H1 (cell line): ENCODE measurements around the gene MID1. TPM values are rescaled to one million over a fixed set of nuclear protein-coding genes. Genes with fewer than 3 reads are reported as not detected.

Source experiments
- CTCF ChIA-PET: fragments of 300-600 bp; sonication (Branson Sonifier 250); formaldehyde crosslinking; loops from one replicate; lab custom pipeline; 2021; ENCODE audit not compliant: partially characterized antibody; lab: Charles Lee
- POLR2A ChIA-PET: fragments of 300-600 bp; sonication (Branson Sonifier 250); formaldehyde crosslinking; loops from one replicate; lab custom pipeline; 2021; ENCODE audit warnings: inconsistent platforms; ENCODE audit not compliant: partially characterized antibody; lab: Charles Lee
- DNase-seq, 2 experiments: peaks; one replicate each; pipeline versions ENCODE4 v3.0.0 to v3.0.0-alpha.2; 2010 to 2022; ENCODE audit warnings: low spot score in 2 of 2, low read depth in 1 of 2, mixed read lengths in 1 of 2
- FAIRE-seq: peaks from 2 replicates; lab custom pipeline; 2011; peaks lifted over from hg19 to GRCh38; lab: Jason Lieb, UNC
- H2AFZ ChIP-seq: 2 replicates; pipeline ENCODE4 v1.8.1; 2012; ENCODE audit warnings: low read length, inconsistent platforms
- H2AK5ac ChIP-seq: 2 replicates; pipeline ENCODE4 v1.6.1; 2013; ENCODE audit warnings: low read depth, low read length
- H2BK120ac ChIP-seq: replicated peaks from 2 replicates; pipeline ENCODE3; 2013; ENCODE audit warnings: low read depth, low read length, inconsistent platforms
- H2BK12ac ChIP-seq: 2 replicates; pipeline ENCODE4 v1.6.1; 2013; ENCODE audit warnings: low read depth, low read length
- H2BK15ac ChIP-seq: 2 replicates; pipeline ENCODE4 v1.6.1; 2013; ENCODE audit warnings: low read length
- H2BK20ac ChIP-seq: 2 replicates; pipeline ENCODE4 v1.6.1; 2013; ENCODE audit warnings: low read length
- H2BK5ac ChIP-seq: 2 replicates; pipeline ENCODE4 v1.6.1; 2013; ENCODE audit warnings: low read depth, low read length
- H3K14ac ChIP-seq: 2 replicates; pipeline ENCODE4 v1.6.1; 2013; ENCODE audit warnings: inconsistent platforms; ENCODE audit not compliant: insufficient read length
- H3K18ac ChIP-seq: 2 replicates; pipeline ENCODE4 v1.6.1; 2013; ENCODE audit warnings: low read length; ENCODE audit errors: extremely low read depth
- H3K23ac ChIP-seq: 2 replicates; pipeline ENCODE4 v1.6.1; 2013; ENCODE audit warnings: inconsistent platforms; ENCODE audit not compliant: insufficient read length
- H3K23me2 ChIP-seq: 2 replicates; pipeline ENCODE4 v1.6.1; 2013; ENCODE audit warnings: low read depth, low read length
- H3K27ac ChIP-seq: 2 replicates; pipeline ENCODE4 v1.6.1; 2011; ENCODE audit warnings: low read depth, low read length, inconsistent platforms
- H3K27me3 ChIP-seq, 4 experiments: replicated peaks in 1 of 4; 1 replicate in 1 of 4; 2 replicates in 3 of 4; pipeline versions ENCODE4 v1.6.1 to v1.8.1; 2011 to 2013; ENCODE audit warnings: low read length in 3 of 4, mild to moderate bottlenecking in 3 of 4, inconsistent platforms in 2 of 4, mixed read lengths in 2 of 4, moderate library complexity in 1 of 4; ENCODE audit not compliant: control insufficient read depth in 3 of 4, insufficient read depth in 3 of 4; ENCODE audit errors: extremely low read depth in 1 of 4
- H3K36me3 ChIP-seq, 4 experiments: 2 replicates each; pipeline versions ENCODE4 v1.6.1 to v1.8.1; 2011 to 2013; ENCODE audit warnings: mild to moderate bottlenecking in 4 of 4, low read length in 3 of 4, moderate library complexity in 2 of 4, control low read depth in 1 of 4, inconsistent platforms in 1 of 4; ENCODE audit not compliant: insufficient read depth in 4 of 4, control insufficient read depth in 2 of 4
- H3K4ac ChIP-seq: replicated peaks from 2 replicates; pipeline ENCODE3; 2013; ENCODE audit warnings: low read length, low read depth, mixed read lengths, inconsistent platforms; ENCODE audit not compliant: insufficient read length
- H3K4me1 ChIP-seq, 4 experiments: replicated peaks in 1 of 4; 1 replicate in 1 of 4; 2 replicates in 3 of 4; pipeline versions ENCODE4 v1.6.1 to v1.8.1; 2011 to 2013; ENCODE audit warnings: low read length in 3 of 4, inconsistent platforms in 2 of 4, mixed read lengths in 1 of 4; ENCODE audit not compliant: insufficient read depth in 4 of 4, control insufficient read depth in 3 of 4
- H3K4me2 ChIP-seq, 2 experiments: 2 replicates each; pipeline versions ENCODE4 v1.6.1 to v1.8.1; 2011 to 2013; ENCODE audit warnings: low read depth in 2 of 2, low read length in 2 of 2, control low read depth in 1 of 2, inconsistent platforms in 1 of 2, mild to moderate bottlenecking in 1 of 2; ENCODE audit not compliant: insufficient read depth in 1 of 2
- H3K4me3 ChIP-seq, 4 experiments: fragments of 200-600, 300-600 bp in 1 of 4; sonication (generic), shearing (Covaris generic), sonication (Bioruptor Twin) in 1 of 4; 2 replicates each; pipeline versions ENCODE4 v1.5.1 to v1.8.1; 2011 to 2016; ENCODE audit warnings: low read length in 4 of 4, low read depth in 3 of 4, control low read depth in 2 of 4, inconsistent platforms in 2 of 4, mild to moderate bottlenecking in 2 of 4, mixed read lengths in 1 of 4, moderate library complexity in 1 of 4; ENCODE audit not compliant: insufficient read depth in 2 of 4; ENCODE audit errors: extremely low read depth in 1 of 4
- H3K56ac ChIP-seq: replicated peaks from 2 replicates; pipeline ENCODE3; 2013; ENCODE audit warnings: low read depth, mild to moderate bottlenecking, mixed read lengths, low read length, inconsistent platforms; ENCODE audit not compliant: insufficient read length
- H3K79me1 ChIP-seq: 2 replicates; pipeline ENCODE4 v1.6.1; 2013; ENCODE audit warnings: low read depth, low read length, control low read depth
- H3K79me2 ChIP-seq, 2 experiments: 2 replicates each; pipeline versions ENCODE4 v1.6.1 to v1.8.1; 2012 to 2013; ENCODE audit warnings: low read length in 2 of 2, mild to moderate bottlenecking in 2 of 2, inconsistent platforms in 1 of 2; ENCODE audit not compliant: insufficient read depth in 2 of 2, control insufficient read depth in 1 of 2
- H3K9ac ChIP-seq, 4 experiments: replicated peaks in 1 of 4; 1 replicate in 1 of 4; 2 replicates in 3 of 4; pipeline versions ENCODE4 v1.6.1 to v1.8.1; 2011 to 2013; ENCODE audit warnings: low read depth in 3 of 4, low read length in 3 of 4, control low read depth in 2 of 4, mild to moderate bottlenecking in 2 of 4, moderate library complexity in 2 of 4, inconsistent platforms in 1 of 4; ENCODE audit errors: extremely low read depth in 1 of 4
- H3K9me3 ChIP-seq, 2 experiments: 2 replicates each; pipeline versions ENCODE4 v1.6.1 to v1.8.1; 2012 to 2013; ENCODE audit warnings: mild to moderate bottlenecking in 2 of 2, moderate library complexity in 2 of 2, control low read depth in 1 of 2, inconsistent platforms in 1 of 2, low read depth in 1 of 2, low read length in 1 of 2, mixed read lengths in 1 of 2; ENCODE audit not compliant: insufficient read depth in 2 of 2
- H4K20me1 ChIP-seq, 2 experiments: replicated peaks in 1 of 2; 2 replicates each; pipeline versions ENCODE3 to v1.8.1; 2011 to 2013; ENCODE audit warnings: inconsistent platforms in 2 of 2, low read length in 2 of 2, mild to moderate bottlenecking in 1 of 2; ENCODE audit not compliant: insufficient read depth in 2 of 2, control insufficient read depth in 1 of 2
- H4K5ac ChIP-seq: 2 replicates; pipeline ENCODE4 v1.6.1; 2013; ENCODE audit warnings: low read length, low read depth, mixed read lengths, inconsistent platforms; ENCODE audit not compliant: insufficient read length
- H4K8ac ChIP-seq: 2 replicates; pipeline ENCODE4 v1.8.0; 2013; ENCODE audit warnings: mild to moderate bottlenecking, moderate library complexity, low read length, inconsistent platforms; ENCODE audit not compliant: insufficient read depth; ENCODE audit errors: extremely low read depth
- H4K91ac ChIP-seq: replicated peaks from 2 replicates; pipeline ENCODE3; 2013; ENCODE audit warnings: low read length, mixed read lengths, inconsistent platforms; ENCODE audit not compliant: insufficient read length
- BRCA1 ChIP-seq: IDR thresholded peaks from 2 replicates; pipeline ENCODE4 v1.6.1; 2012; ENCODE audit warnings: low read depth, low read length, improper control_type of control experiment
- GABPA ChIP-seq: IDR thresholded peaks from 2 replicates; pipeline ENCODE4 v1.6.1; 2011; ENCODE audit warnings: mild to moderate bottlenecking, low read length, moderate library complexity, borderline replicate concordance; ENCODE audit not compliant: insufficient read depth
- SAP30 ChIP-seq: fragments of 300-600 bp; sonication (generic); IDR thresholded peaks from 2 replicates; pipeline ENCODE4 v1.7.1; 2012; ENCODE audit warnings: low read length, moderate library complexity, mild to moderate bottlenecking, inconsistent platforms; ENCODE audit not compliant: insufficient read depth, insufficient replicate concordance
- WGBS, 2 experiments: shearing (Covaris generic) in 1 of 2; methylation state at CpG; one replicate each; pipeline versions ENCODE4 v1.1.6 to v1.1.7; 2013 to 2015; ENCODE audit warnings: low lambda C conversion rate in 2 of 2, mixed read lengths in 2 of 2, inconsistent platforms in 1 of 2, low coverage in 1 of 2, missing lambda C conversion rate in 1 of 2; ENCODE audit not compliant: insufficient replicate concordance in 2 of 2, insufficient coverage in 1 of 2, insufficient read length in 1 of 2; ENCODE audit errors: extremely low coverage in 1 of 2, missing lambda C conversion rate in 1 of 2; 5-methylcytosine and 5-hydroxymethylcytosine counted together
- polyA plus RNA-seq, 7 experiments: library from polyadenylated mRNA; depleted of rRNA in 3 of 7; stranded (reverse) in 5 of 7; unstranded in 2 of 7; fragments of >200 nt in 5 of 7; fragments of 200-250 nt in 2 of 7; gene quantifications; 1 replicate in 5 of 7; 2 replicates in 1 of 7; 4 replicates in 1 of 7; pipeline versions ENCODE4 v1.2.1 to v1.2.3, GENCODE V29; 2011 to 2013; ENCODE audit warnings: missing spikeins in 2 of 7, mixed read lengths in 2 of 7
- total RNA-seq: library from RNA; stranded (reverse); fragmentation: NEBNext Ultra II Directional; extraction: Animal tissue kit (Norgen Biotek cat#: 25700); gene quantifications from 2 replicates; pipeline ENCODE4 v1.2.1, GENCODE V29; 2021

Gene MID1
- total and polyA plus RNA-seq, 2 of the 8 experiments (the other 6 are each of a cell fraction or from before 2014, with no cell fraction given) = 12.9 to 54.3 TPM

DNA sequence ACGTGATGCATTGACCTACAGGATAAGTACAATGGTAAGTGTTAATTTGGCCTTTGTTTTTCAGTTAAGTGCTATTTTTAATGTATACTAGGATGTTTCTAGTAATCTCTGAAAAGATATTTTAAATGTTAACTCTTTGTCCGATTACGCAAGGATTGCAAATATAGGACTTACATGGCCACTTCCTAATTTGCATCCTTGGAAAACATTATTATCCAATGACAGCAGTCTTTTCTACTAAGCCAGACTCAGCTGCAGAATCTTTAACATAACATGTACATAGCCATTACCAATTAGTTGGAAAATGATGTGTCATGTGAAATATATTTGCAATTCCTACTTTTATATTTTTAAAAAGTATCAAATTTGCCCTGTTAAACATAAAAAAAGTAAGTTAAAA lies 124.7 kb downstream of the MID1 start:
- H3K4me1 ChIP-seq = no peaks in the 10 kb centered on the region
- no peak overlapping the region for H3K4me2 ChIP-seq
- 91% methylated on average over 3 of the region's 3 CpGs; no CpG with 5 or more reads in 1 of the 2 experiments for WGBS, 2 experiments
- no peak overlapping the region for H3K27ac ChIP-seq
- H3K79me2 ChIP-seq = no peaks in the 10 kb centered on the region
- ChIA-PET CTCF (no interaction called here), POLR2A (no interaction called here)
- no peak overlapping the region for H3K56ac ChIP-seq
- H4K91ac ChIP-seq = no peak overlapping the region
- H2BK120ac ChIP-seq = no peak overlapping the region
- no peak overlapping the region for H3K18ac ChIP-seq
- H2AK5ac ChIP-seq = no peak overlapping the region
- no peak overlapping the region for H2BK5ac ChIP-seq
- no peak overlapping the region for H3K4ac ChIP-seq
- H3K14ac ChIP-seq = no peak overlapping the region
- H3K27me3 ChIP-seq = no peaks in the 10 kb centered on the region
- no peak overlapping the region for H3K9ac ChIP-seq
- H3K23me2 ChIP-seq = no peaks in the 10 kb centered on the region
- no peaks in the 10 kb centered on the region for H3K9me3 ChIP-seq
- H2AFZ ChIP-seq = no peak overlapping the region
- H3K79me1 ChIP-seq = no peaks in the 10 kb centered on the region
- DNase-seq (no peak), FAIRE-seq (no peak)
- no peak overlapping the region for H2BK12ac ChIP-seq
- H4K20me1 ChIP-seq = no peaks in the 10 kb centered on the region
- peaks cover 0 to 4% (median 0%) of the 10 kb centered on the region in 4 experiments; a peak in 1 of 8 replicates for H3K36me3 ChIP-seq
- no peak overlapping the region for H2BK15ac ChIP-seq
- H4K5ac ChIP-seq = no peak overlapping the region
- H4K8ac ChIP-seq = no peak overlapping the region
- no peak overlapping the region for H2BK20ac ChIP-seq
- H3K4me3 ChIP-seq = no peak overlapping the region
- TF ChIP-seq BRCA1 = no peak
- TF ChIP-seq SAP30 = no peak
- TF ChIP-seq GABPA = no peak
- no peak overlapping the region for H3K23ac ChIP-seq
